Right atrium auricular region (tissue), 2 donors: ENCODE measurements around the gene CDH15. TPM values are rescaled to one million over a fixed set of nuclear protein-coding genes. Genes with fewer than 3 reads are reported as not detected.

Source experiments
- DNase-seq: peaks from one replicate; pipeline ENCODE4 v3.0.0-alpha.2; 2019; ENCODE audit warnings: low spot score
- H3K27ac ChIP-seq, 2 donors: fragments of 200-600 bp; sonication (generic); 1 replicate in 1 of 2; 2 replicates in 1 of 2; pipeline ENCODE4 v1.5.1; 2016 to 2019
- H3K27me3 ChIP-seq, 2 donors: fragments of 200-600 bp; sonication (generic); one replicate each; pipeline versions ENCODE4 v1.5.1 to v1.6.0; 2017 to 2019
- H3K36me3 ChIP-seq: fragments of 200-600 bp; sonication (generic); one replicate; pipeline ENCODE4 v1.5.1; 2016
- H3K4me1 ChIP-seq, 2 donors: fragments of 200-600 bp; sonication (generic); one replicate each; pipeline versions ENCODE4 v1.5.1 to v1.6.0; 2017 to 2019
- H3K4me3 ChIP-seq, 2 donors: fragments of 200-600 bp; sonication (generic); 1 replicate in 1 of 2; 2 replicates in 1 of 2; pipeline ENCODE4 v1.5.1; 2017 to 2019; ENCODE audit warnings: mild to moderate bottlenecking in 1 of 2, moderate library complexity in 1 of 2
- H3K9me3 ChIP-seq, 2 donors: fragments of 200-600 bp; sonication (generic); one replicate each; pipeline ENCODE4 v1.5.1; 2019
- CTCF ChIP-seq, 2 donors: fragments of 200-600 bp; sonication (generic); IDR thresholded peaks; one replicate each; pipeline ENCODE4 v1.5.1; 2019; ENCODE audit warnings: antibody characterized with exemption in 2 of 2
- total RNA-seq, 2 donors: library from RNA; depleted of rRNA; stranded (reverse); fragments of >200 nt; gene quantifications; one replicate each; pipeline ENCODE4 v1.1.0, GENCODE V29; 2016

Gene CDH15
- total RNA-seq, 2 donors from 2014 or later: not detected

DNA sequence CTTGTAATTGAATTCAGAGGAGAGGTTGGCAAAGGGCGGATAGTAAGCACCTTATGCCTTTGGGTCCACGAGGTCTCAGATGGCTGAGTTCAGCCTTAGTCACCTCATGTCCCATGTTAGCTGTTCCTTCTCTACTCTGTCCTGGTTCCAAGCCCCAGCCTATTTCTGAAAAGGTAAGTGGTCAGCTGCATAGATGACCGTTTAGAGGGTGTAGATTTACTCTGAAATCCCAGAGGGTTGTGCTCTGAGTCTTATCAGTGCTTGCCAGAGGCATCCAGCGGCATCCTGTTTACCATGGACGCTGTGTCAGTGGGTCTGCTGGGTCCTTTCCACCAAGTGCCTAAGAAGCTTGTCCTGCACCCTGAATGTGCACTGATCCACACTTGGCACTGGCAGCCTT, 47.8 kb downstream of the CDH15 start:
- no peaks in the 10 kb centered on the region for H3K9me3 ChIP-seq
- peaks cover 0 to 25% of the 10 kb centered on the region in 2 donors for H3K4me1 ChIP-seq
- H3K27ac ChIP-seq: no peak overlapping the region
- peaks cover 30% of the 10 kb centered on the region for H3K36me3 ChIP-seq
- H3K27me3 ChIP-seq: no peaks in the 10 kb centered on the region
- H3K4me3 ChIP-seq: no peak overlapping the region
- no peak for DNase-seq
- TF ChIP-seq CTCF (IDR thresholded peaks at IDR 0.05): no peak

- Histone ChIP-seq H3K27me3 (no peaks in the 10 kb centered on the region), H3K36me3 (peaks cover 41% of the 10 kb centered on the region), H3K27ac (no peak overlapping the region), H3K4me1 (peaks cover 0 to 16% of the 10 kb centered on the region in 2 donors), H3K9me3 (no peaks in the 10 kb centered on the region), H3K4me3 (no peak overlapping the region)
- DNase-seq: no peak
- no peak for TF ChIP-seq CTCF (IDR thresholded peaks at IDR 0.05)
These were observed 50.1 kb downstream of the CDH15 start for GRCh38 chr16:89221604-89222003.

DNA sequence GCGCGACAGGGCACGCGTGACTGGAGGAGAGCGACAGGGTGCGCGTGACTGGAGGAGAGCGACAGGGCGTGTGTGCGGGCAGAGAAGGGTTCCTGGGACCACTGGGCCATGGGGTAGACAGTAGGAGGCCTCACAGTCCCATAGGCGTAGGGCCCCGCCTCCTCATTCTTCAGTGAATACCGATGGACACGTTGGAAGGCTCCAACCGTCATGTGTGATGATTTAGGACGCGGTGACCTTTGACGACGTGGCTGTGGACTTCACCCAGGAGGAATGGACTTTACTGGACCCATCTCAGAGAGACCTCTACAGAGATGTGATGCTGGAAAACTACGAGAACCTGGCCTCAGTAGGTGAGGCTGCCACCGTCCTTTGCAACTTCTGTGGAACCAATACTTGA, 51.4 kb downstream of the CDH15 start:
- H3K9me3 ChIP-seq: peaks cover 0 to 9% of the 10 kb centered on the region in 2 donors
- no peak overlapping the region for H3K4me3 ChIP-seq
- no peak overlapping the region for H3K27ac ChIP-seq
- peaks cover 0 to 13% of the 10 kb centered on the region in 2 donors for H3K4me1 ChIP-seq
- peaks cover 54% of the 10 kb centered on the region for H3K36me3 ChIP-seq
- no peak for TF ChIP-seq CTCF (IDR thresholded peaks at IDR 0.05)
- no peaks in the 10 kb centered on the region for H3K27me3 ChIP-seq
- DNase-seq: no peak

DNA sequence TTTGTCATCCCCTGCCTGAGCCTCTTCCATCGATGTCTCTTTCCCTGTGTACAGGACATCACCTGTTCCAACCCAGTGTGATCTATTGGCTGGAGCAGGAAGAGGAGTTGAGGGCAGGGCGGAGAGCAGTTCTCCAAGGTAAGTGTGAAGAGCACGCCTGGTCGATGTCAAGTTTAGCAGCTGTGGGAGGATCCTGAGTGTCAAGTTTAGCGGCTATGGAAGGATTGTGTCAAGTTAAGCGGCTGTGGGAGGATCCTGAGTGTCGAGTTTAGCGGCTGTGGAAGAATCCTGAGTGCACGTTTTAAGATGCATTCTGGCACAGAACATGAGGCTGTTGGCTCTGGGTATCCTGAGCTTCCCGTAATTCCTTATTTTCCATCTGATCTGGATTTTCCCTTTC, 53.1 kb downstream of the CDH15 start:
- Histone ChIP-seq H3K4me1 (no peaks in the 10 kb centered on the region), H3K27me3 (no peaks in the 10 kb centered on the region), H3K27ac (no peak overlapping the region), H3K9me3 (peaks cover 0 to 10% of the 10 kb centered on the region in 2 donors), H3K4me3 (no peak overlapping the region), H3K36me3 (peaks cover 58% of the 10 kb centered on the region)
- no peak for DNase-seq
- no peak for TF ChIP-seq CTCF (IDR thresholded peaks at IDR 0.05)

- no peak for TF ChIP-seq CTCF (IDR thresholded peaks at IDR 0.05)
- no peak overlapping the region for H3K4me3 ChIP-seq
- no peak for DNase-seq
- H3K27me3 ChIP-seq: no peaks in the 10 kb centered on the region
- peaks cover 0 to 10% of the 10 kb centered on the region in 2 donors for H3K9me3 ChIP-seq
- no peaks in the 10 kb centered on the region for H3K4me1 ChIP-seq
- H3K27ac ChIP-seq: no peak overlapping the region
- peaks cover 57% of the 10 kb centered on the region for H3K36me3 ChIP-seq
These were observed 58.7 kb downstream of the CDH15 start for GRCh38 chr16:89230255-89230654.

DNA sequence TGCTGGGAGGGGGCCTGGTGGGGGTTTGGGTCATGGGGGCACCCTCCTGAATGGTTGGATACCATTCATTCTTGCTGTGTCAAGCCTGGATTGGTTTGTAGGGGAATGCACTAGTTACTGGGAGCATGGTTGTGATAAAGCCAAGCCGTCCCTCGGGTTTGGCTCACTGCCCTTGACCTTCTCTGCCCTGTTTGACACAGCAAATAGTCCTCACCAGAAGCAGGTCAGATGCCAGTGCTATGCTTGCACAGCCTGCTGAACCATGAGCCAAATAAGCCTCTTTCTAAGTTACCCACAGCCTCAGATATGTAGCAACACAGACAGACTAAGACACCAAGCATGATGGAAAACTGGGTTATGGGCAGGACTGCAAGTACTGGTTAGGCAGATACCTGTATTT, 60.6 kb downstream of the CDH15 start:
- no peak overlapping the region for H3K27ac ChIP-seq
- no peak for TF ChIP-seq CTCF (IDR thresholded peaks at IDR 0.05)
- no peaks in the 10 kb centered on the region for H3K4me1 ChIP-seq
- H3K4me3 ChIP-seq: no peak overlapping the region
- peaks cover 42% of the 10 kb centered on the region for H3K36me3 ChIP-seq
- no peak for DNase-seq
- peaks cover 0 to 9% of the 10 kb centered on the region in 2 donors for H3K9me3 ChIP-seq
- H3K27me3 ChIP-seq: no peaks in the 10 kb centered on the region
